Epithelial cell of proximal tubule (primary cell): ENCODE measurements around the gene KIF21B. TPM values are rescaled to one million over a fixed set of nuclear protein-coding genes. Genes with fewer than 3 reads are reported as not detected.

Source experiments
- DNase-seq: peaks from one replicate; pipeline ENCODE4 v3.0.0-alpha.2; 2011; ENCODE audit warnings: low read depth
- H3K4me3 ChIP-seq: 2 replicates; pipeline ENCODE4 v1.5.1; 2011; ENCODE audit warnings: low read depth, mild to moderate bottlenecking, low read length
- total RNA-seq: library from RNA; depleted of rRNA; stranded (reverse); fragments of >200 nt; gene quantifications from 2 replicates; pipeline ENCODE4 v1.2.3, GENCODE V29; 2015
- TF ChIP-seq, protein P1 (sequence below): conservative IDR thresholded peaks from 2 replicates; pipeline ENCODE4 v1.5.1; 2012; ENCODE audit warnings: low read depth, mild to moderate bottlenecking, low read length

KIF21B gene
- total RNA-seq, 1 donor from 2014 or later = 13.3 TPM

DNA sequence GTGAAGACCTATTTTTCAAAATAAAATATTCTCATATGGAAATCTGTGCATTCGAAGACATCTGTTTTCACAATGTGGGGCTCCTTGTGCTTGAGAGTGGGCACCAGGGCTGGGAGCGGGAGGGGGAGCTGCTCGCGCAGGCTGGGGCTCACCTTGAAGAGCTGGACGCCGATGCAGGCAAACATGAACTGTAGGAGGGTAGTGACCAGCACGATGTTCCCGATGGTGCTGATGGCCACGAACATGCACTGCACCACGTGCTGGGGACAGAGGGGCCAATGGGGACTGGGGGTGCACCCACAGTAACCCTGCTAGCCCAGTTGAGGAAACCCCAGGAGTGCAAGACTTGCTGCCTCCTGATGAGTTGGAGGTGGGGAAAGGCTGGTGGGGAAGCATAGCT is 42.2 kb upstream of the KIF21B start:
- H3K4me3 ChIP-seq = no peak overlapping the region
- DNase-seq = no peak
- TF ChIP-seq, protein P1, sequence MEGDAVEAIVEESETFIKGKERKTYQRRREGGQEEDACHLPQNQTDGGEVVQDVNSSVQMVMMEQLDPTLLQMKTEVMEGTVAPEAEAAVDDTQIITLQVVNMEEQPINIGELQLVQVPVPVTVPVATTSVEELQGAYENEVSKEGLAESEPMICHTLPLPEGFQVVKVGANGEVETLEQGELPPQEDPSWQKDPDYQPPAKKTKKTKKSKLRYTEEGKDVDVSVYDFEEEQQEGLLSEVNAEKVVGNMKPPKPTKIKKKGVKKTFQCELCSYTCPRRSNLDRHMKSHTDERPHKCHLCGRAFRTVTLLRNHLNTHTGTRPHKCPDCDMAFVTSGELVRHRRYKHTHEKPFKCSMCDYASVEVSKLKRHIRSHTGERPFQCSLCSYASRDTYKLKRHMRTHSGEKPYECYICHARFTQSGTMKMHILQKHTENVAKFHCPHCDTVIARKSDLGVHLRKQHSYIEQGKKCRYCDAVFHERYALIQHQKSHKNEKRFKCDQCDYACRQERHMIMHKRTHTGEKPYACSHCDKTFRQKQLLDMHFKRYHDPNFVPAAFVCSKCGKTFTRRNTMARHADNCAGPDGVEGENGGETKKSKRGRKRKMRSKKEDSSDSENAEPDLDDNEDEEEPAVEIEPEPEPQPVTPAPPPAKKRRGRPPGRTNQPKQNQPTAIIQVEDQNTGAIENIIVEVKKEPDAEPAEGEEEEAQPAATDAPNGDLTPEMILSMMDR = no peak

DNA sequence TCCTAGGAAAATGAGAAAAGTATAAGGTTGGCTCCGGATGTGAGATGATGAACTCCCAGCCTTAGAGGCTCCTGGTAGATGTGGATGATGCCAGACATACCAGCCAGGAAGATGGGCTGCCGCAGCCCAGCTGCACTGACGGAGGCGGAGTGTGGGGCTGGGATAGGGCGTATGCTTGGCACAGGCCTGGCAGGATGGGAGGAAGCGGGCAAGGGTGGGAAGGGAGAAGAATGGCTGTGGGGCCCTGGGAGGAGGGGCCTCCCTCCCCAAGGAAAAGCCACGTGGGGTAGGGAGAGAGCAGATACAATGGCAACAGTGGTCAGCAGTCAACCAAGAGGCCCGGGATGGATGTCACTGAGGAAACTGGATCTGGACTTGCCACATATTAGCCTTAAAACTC is 41.3 kb upstream of the KIF21B start:
- H3K4me3 ChIP-seq = no peak overlapping the region
- DNase-seq = no peak
- TF ChIP-seq, protein P1 = no peak

DNA sequence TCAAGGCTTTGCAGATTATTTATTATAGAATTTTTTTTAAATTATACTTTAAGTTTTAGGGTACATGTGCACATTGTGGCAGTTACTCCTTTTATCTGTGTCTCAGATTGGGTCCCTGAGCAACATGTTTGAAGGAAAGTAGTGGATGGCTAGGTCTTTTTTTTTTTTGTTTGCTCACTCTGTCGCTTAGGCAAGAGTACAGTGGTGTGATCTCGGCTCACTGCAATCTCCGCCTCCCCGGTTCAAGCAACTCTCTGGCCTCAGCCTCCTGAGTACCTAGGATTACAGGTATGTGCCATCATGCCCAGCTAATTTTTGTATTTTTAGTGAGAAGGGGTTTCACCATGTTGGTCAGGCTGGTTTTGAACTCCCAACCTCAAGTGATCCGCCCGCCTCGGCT is 39.6 kb upstream of the KIF21B start:
- DNase-seq = no peak
- TF ChIP-seq, protein P1 = no peak
- H3K4me3 ChIP-seq = no peak overlapping the region

DNA sequence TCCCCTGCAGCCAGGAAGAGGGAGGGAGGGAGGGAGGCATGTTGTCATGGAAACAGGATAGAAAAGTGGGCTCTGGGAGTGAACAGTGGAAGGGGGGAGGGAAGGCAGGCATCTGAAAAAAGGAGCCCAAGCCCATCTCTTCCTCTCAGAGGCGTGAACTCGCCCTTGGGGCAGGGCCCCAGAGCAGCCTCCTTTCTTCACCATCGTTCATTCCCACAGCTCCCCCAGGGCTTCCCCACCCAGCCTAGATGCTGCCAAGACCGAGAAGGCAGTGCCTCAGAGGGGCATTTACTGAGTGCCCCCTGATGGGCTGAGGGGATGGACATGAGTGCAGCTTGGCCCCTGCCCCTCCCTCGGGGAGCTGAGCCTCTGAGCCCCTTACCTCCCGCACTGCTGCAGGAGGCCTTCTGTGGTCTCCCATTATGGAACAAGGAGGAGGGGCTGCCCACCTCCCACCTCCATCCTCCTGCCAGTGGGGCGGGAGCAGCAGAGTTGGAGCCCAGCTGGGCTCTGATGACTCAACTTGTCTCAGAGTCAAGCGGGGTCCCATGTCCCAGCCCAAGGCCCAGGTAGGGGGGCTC is 39.1 kb upstream of the KIF21B start:
- no peak for DNase-seq
- no peak overlapping the region for H3K4me3 ChIP-seq
- TF ChIP-seq, protein P1 = no peak

DNA sequence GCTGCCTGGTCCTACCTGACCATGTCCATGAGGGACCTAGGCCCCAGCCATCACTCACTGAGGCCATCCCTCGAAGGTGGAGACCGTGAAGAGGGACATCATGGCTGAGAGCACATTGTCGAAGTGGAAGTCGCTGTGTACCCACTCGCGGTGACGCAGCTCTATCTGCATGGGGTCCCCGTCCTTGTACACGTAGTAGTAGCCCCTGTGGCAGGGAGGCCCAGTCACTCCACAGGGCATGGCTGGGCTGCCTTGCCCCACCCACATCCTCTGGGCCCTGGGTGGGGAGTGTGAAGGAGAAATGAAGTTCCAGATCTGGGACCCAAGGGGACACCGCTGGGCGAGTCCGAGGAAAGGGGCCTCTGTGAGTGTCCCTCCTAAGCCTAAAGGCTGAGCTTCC is 38.4 kb upstream of the KIF21B start:
- TF ChIP-seq, protein P1 = no peak
- DNase-seq = no peak
- no peak overlapping the region for H3K4me3 ChIP-seq

DNA sequence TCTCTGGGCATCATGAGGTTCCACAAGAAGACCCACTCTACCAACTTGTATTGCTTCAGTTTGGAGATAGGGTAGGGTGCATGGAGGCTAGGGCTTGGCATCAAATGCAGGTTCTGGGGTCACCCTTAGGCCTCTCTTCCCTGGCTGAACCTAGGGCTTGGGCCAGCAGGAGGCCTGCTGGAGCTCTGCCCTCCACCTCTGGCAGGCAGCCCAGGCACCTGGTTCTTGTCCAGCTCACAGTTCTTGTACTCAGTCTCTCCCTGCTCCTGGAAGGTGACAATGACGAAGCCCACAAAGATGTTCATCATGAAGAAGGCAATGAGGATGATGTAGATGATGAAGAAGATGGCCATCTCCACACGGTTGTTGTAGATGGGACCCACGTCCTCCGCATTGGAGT is 37.5 kb upstream of the KIF21B start:
- DNase-seq = no peak
- TF ChIP-seq, protein P1 = no peak
- H3K4me3 ChIP-seq = no peak overlapping the region

DNA sequence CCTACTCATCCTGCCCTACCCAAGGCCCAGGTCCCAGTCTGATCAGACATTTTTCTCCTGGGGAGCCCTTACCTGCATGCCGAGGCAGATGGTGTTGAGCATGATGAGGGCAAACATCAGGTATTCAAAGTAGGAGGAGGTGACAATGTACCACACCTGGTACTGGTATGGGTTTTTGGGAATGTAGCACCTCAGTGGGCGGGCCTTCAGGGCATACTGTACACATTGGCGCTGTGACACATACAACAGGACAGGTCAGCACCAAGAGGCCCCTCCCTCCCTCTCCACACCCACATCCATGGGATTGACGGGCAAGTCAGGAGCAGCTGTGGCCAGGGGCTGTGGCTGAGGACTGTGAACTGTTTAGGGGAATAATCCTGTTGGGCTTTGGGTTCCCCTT is 37.1 kb upstream of the KIF21B start:
- no peak overlapping the region for H3K4me3 ChIP-seq
- DNase-seq = no peak
- TF ChIP-seq, protein P1 = no peak
